ENCODE results near the gene ACAP1.

Gene ACAP1

GRCh38 chr17:7347630-7348477 is 11.5 kb downstream of the ACAP1 start:
- CTCF ChIA-PET: interaction anchor here (0.7 to 4.4 kb wide), 4 partner anchors 12 to 302 kb away, joined by 3 to 29 read pairs (median 4); partner anchors contain the start of gene ACAP1
- Mint-ChIP-seq H3K27me3 (peaks cover 4% of the 10 kb centered on the region), H3K4me1 (peaks cover 49% of the 10 kb centered on the region), H3K27ac (peak overlapping the region; percentile 42), H3K36me3 (peaks cover 72% of the 10 kb centered on the region), H3K9me3 (no peaks in the 10 kb centered on the region), H3K4me3 (no peak overlapping the region)
- no peak for DNase-seq

- CTCF ChIA-PET: interaction anchor here (1.0 to 4.4 kb wide), 6 partner anchors 12 to 303 kb away, joined by 3 to 29 read pairs (median 3); partner anchors contain the start of genes ACAP1 and NEURL4
- H3K4me1 Mint-ChIP-seq: peaks cover 53% of the 10 kb centered on the region
- H3K36me3 Mint-ChIP-seq: peaks cover 70% of the 10 kb centered on the region
- DNase-seq: no peak
- peak overlapping the region; percentile 37 for H3K27ac Mint-ChIP-seq
- H3K27me3 Mint-ChIP-seq: peaks cover 4% of the 10 kb centered on the region
- no peaks in the 10 kb centered on the region for H3K9me3 Mint-ChIP-seq
- H3K4me3 Mint-ChIP-seq: no peak overlapping the region
Measured at GRCh38 chr17:7348478-7349242, 12.3 kb downstream of the ACAP1 start.

- H3K4me3 Mint-ChIP-seq: peak within 1 kb of the TSS; percentile 74
- peak within 1 kb of the TSS; percentile 76 for H3K27ac Mint-ChIP-seq
- peaks cover 68% of the 10 kb centered on the region for H3K4me1 Mint-ChIP-seq
- CTCF ChIA-PET: interaction anchor here (0.8 to 4.4 kb wide), 5 partner anchors 16 to 209 kb away, joined by 3 to 29 read pairs (median 3); partner anchors contain the start of genes ACAP1 and NEURL4
- peaks cover 47% of the 10 kb centered on the region for H3K36me3 Mint-ChIP-seq
- peak; percentile 83 for DNase-seq
- peaks cover 14% of the 10 kb centered on the region for H3K27me3 Mint-ChIP-seq
- H3K9me3 Mint-ChIP-seq: no peaks in the 10 kb centered on the region
Measured at GRCh38 chr17:7351665-7352502, 15.6 kb downstream of the ACAP1 start, which contains the start of gene KCTD11. TSS of gene KCTD11 (plus strand) at chr17:7352162.

GRCh38 chr17:7352503-7352889 is 16.2 kb downstream of the ACAP1 start:
- Mint-ChIP-seq H3K9me3 (no peaks in the 10 kb centered on the region), H3K4me3 (peak overlapping the region; percentile 68), H3K4me1 (peaks cover 68% of the 10 kb centered on the region), H3K36me3 (peaks cover 42% of the 10 kb centered on the region), H3K27ac (peak overlapping the region; percentile 76), H3K27me3 (peaks cover 20% of the 10 kb centered on the region)
- no peak for DNase-seq
- CTCF ChIA-PET: interaction anchor here (1.3 to 4.5 kb wide), 3 partner anchors 84 to 335 kb away, joined by 3 to 56 read pairs (median 6); partner anchors contain the start of genes TMEM102 and TP53

GRCh38 chr17:7352910-7353635 is 16.7 kb downstream of the ACAP1 start:
- Mint-ChIP-seq H3K9me3 (no peaks in the 10 kb centered on the region), H3K27me3 (peaks cover 22% of the 10 kb centered on the region), H3K4me1 (peaks cover 65% of the 10 kb centered on the region), H3K27ac (no peak overlapping the region), H3K36me3 (peaks cover 38% of the 10 kb centered on the region), H3K4me3 (peak overlapping the region; percentile 68)
- CTCF ChIA-PET: interaction anchor here (0.6 to 4.5 kb wide), 6 partner anchors 41 to 334 kb away, joined by 3 to 56 read pairs (median 4); partner anchors contain the start of genes TMEM102 and TP53
- no peak for DNase-seq

GRCh38 chr17:7354262-7354843 is 18.0 kb downstream of the ACAP1 start:
- Mint-ChIP-seq H3K36me3 (peaks cover 26% of the 10 kb centered on the region), H3K4me1 (peaks cover 53% of the 10 kb centered on the region), H3K27me3 (peaks cover 28% of the 10 kb centered on the region), H3K4me3 (no peak overlapping the region), H3K9me3 (no peaks in the 10 kb centered on the region), H3K27ac (peak overlapping the region; percentile 26)
- CTCF ChIA-PET: interaction anchor here (1.2 to 4.5 kb wide), 6 partner anchors 16 to 235 kb away, joined by 3 to 56 read pairs (median 16); partner anchors contain the start of genes ACAP1, SENP3, SOX15 and TMEM102
- peak; percentile 37 for DNase-seq

GRCh38 chr17:7355053-7355452 is 18.7 kb downstream of the ACAP1 start, which contains the start of gene TMEM95:
TSS of gene TMEM95 (plus strand) at chr17:7355156. CDS start at chr17:7355205, 49 bp downstream.
- CTCF ChIA-PET: interaction anchor here (0.7 to 4.5 kb wide), 16 partner anchors 12 to 235 kb away, joined by 3 to 56 read pairs (median 4); partner anchors contain the start of genes ACAP1, SENP3, SOX15 and SPEM2

GRCh38 chr17:7355573-7355972 is 19.2 kb downstream of the ACAP1 start:
- no peak for DNase-seq
- Mint-ChIP-seq H3K36me3 (peaks cover 18% of the 10 kb centered on the region), H3K4me3 (no peak overlapping the region), H3K4me1 (peaks cover 44% of the 10 kb centered on the region), H3K9me3 (no peaks in the 10 kb centered on the region), H3K27ac (no peak overlapping the region), H3K27me3 (peaks cover 31% of the 10 kb centered on the region)
- CTCF ChIA-PET: interaction anchor here (0.6 to 4.5 kb wide), 34 partner anchors 13 to 320 kb away, joined by 3 to 56 read pairs (median 4); partner anchors contain the start of genes ACAP1, CHRNB1, FGF11 and FXR2

More at GRCh38 chr17:7355053-7355452, 18.7 kb downstream of the ACAP1 start, which contains the start of gene TMEM95:
- no peaks in the 10 kb centered on the region for H3K9me3 Mint-ChIP-seq
- H3K36me3 Mint-ChIP-seq: peaks cover 20% of the 10 kb centered on the region
- H3K4me1 Mint-ChIP-seq: peaks cover 47% of the 10 kb centered on the region
- H3K27me3 Mint-ChIP-seq: peaks cover 31% of the 10 kb centered on the region
- no peak within 1 kb of the TSS for H3K4me3 Mint-ChIP-seq
- DNase-seq: no peak
- peak within 1 kb of the TSS; percentile 26 for H3K27ac Mint-ChIP-seq

GRCh38 chr17:7356072-7356549 is 19.8 kb downstream of the ACAP1 start:
- H3K27me3 Mint-ChIP-seq: peaks cover 32% of the 10 kb centered on the region
- H3K4me3 Mint-ChIP-seq: no peak overlapping the region

GRCh38 chr17:7356756-7357155 is 20.4 kb downstream of the ACAP1 start:
- no peak overlapping the region for H3K27ac Mint-ChIP-seq
- DNase-seq: no peak
- H3K9me3 Mint-ChIP-seq: no peaks in the 10 kb centered on the region
- no peak overlapping the region for H3K4me3 Mint-ChIP-seq
- peaks cover 10% of the 10 kb centered on the region for H3K36me3 Mint-ChIP-seq
- CTCF ChIA-PET: interaction anchor here (0.7 to 4.5 kb wide), 20 partner anchors 11 to 258 kb away, joined by 3 to 56 read pairs (median 5); partner anchors contain the start of genes ACAP1, CHRNB1, FGF11 and FXR2
- peaks cover 36% of the 10 kb centered on the region for H3K4me1 Mint-ChIP-seq
- peaks cover 34% of the 10 kb centered on the region for H3K27me3 Mint-ChIP-seq

More at GRCh38 chr17:7356072-7356549, 19.8 kb downstream of the ACAP1 start:
- H3K36me3 Mint-ChIP-seq: peaks cover 13% of the 10 kb centered on the region
- H3K4me1 Mint-ChIP-seq: peaks cover 39% of the 10 kb centered on the region
- DNase-seq: peak; percentile 92
- CTCF ChIA-PET: interaction anchor here (0.6 to 4.5 kb wide), 36 partner anchors 12 to 258 kb away, joined by 3 to 56 read pairs (median 4); partner anchors contain the start of genes ACAP1, CHRNB1, FGF11 and FXR2
- no peaks in the 10 kb centered on the region for H3K9me3 Mint-ChIP-seq
- no peak overlapping the region for H3K27ac Mint-ChIP-seq

GRCh38 chr17:7357381-7357780 is 21.1 kb downstream of the ACAP1 start:
- DNase-seq: no peak
- peaks cover 34% of the 10 kb centered on the region for H3K4me1 Mint-ChIP-seq
- CTCF ChIA-PET: interaction anchor here (1.0 to 3.5 kb wide), 4 partner anchors 11 to 203 kb away, joined by 3 to 24 read pairs (median 12); partner anchors contain the start of genes ACAP1 and SENP3
- no peaks in the 10 kb centered on the region for H3K9me3 Mint-ChIP-seq
- H3K4me3 Mint-ChIP-seq: no peak overlapping the region
- no peak overlapping the region for H3K27ac Mint-ChIP-seq
- H3K36me3 Mint-ChIP-seq: peaks cover 7% of the 10 kb centered on the region
- H3K27me3 Mint-ChIP-seq: peaks cover 40% of the 10 kb centered on the region

- Mint-ChIP-seq H3K36me3 (no peaks in the 10 kb centered on the region), H3K27me3 (peaks cover 37% of the 10 kb centered on the region), H3K4me3 (no peak overlapping the region), H3K4me1 (no peaks in the 10 kb centered on the region), H3K27ac (no peak overlapping the region), H3K9me3 (no peaks in the 10 kb centered on the region)
- DNase-seq: no peak
- CTCF ChIA-PET: interaction anchor here (2.1 kb wide), 1 partner anchor 74 kb away, joined by 6 read pairs; the partner anchor contains the start of gene TMEM102
Measured at GRCh38 chr17:7361906-7362305, 25.6 kb downstream of the ACAP1 start.

Measured in activated naive CD4-positive, alpha-beta T cell treated with anti-CD3 and anti-CD28 coated beads, Interleukin-2, amount 10 ng/mL, durations not matched to agents 7 days and 5 days (primary cell).